ENCODE measurements around the gene KIAA1191.
"Not testable (repeated sequence)": the region's sequence is repeated elsewhere in the genome, so short reads cannot be mapped to it uniquely, and the experiment has no call there.

The KIAA1191 gene

GRCh38 chr5:176361437-176362232 is at the start of gene KIAA1191:
Gene KIAA1191, minus strand, starts transcription at chr5:176361764. Its CDS starts 2,256 bp downstream, at chr5:176359508.
- peak; percentile 88 for DNase-seq (ENCODE audit: low read depth)

GRCh38 chr5:176410486-176411180 is 49.1 kb upstream of the KIAA1191 start:
- DNase-seq (ENCODE audit: low read depth), result no peak

GRCh38 chr5:176409765-176410164 is 48.2 kb upstream of the KIAA1191 start:
- DNase-seq (ENCODE audit: low read depth), result no peak

- no peak for DNase-seq (ENCODE audit: low read depth)
Observed at GRCh38 chr5:176408590-176408989, 47.0 kb upstream of the KIAA1191 start.

- not testable (repeated sequence) for DNase-seq (ENCODE audit: low read depth)
Observed at GRCh38 chr5:176408252-176408573, 46.6 kb upstream of the KIAA1191 start.

GRCh38 chr5:176407456-176408251 is 46.1 kb upstream of the KIAA1191 start:
- DNase-seq (ENCODE audit: low read depth), result no peak

GRCh38 chr5:176406436-176407052 is 45.0 kb upstream of the KIAA1191 start:
- DNase-seq (ENCODE audit: low read depth), result no peak

GRCh38 chr5:176405656-176406435 is 44.3 kb upstream of the KIAA1191 start:
- DNase-seq (ENCODE audit: low read depth), result no peak

- no peak for DNase-seq (ENCODE audit: low read depth)
Observed at GRCh38 chr5:176401281-176402205, 40.0 kb upstream of the KIAA1191 start.

GRCh38 chr5:176400382-176401156 is 39.0 kb upstream of the KIAA1191 start:
- DNase-seq (ENCODE audit: low read depth), result no peak

- no peak for DNase-seq (ENCODE audit: low read depth)
Observed at GRCh38 chr5:176397736-176398420, 36.3 kb upstream of the KIAA1191 start.

GRCh38 chr5:176396330-176396729 is 34.8 kb upstream of the KIAA1191 start:
- DNase-seq (ENCODE audit: low read depth), result no peak

GRCh38 chr5:176394881-176395675 is 33.5 kb upstream of the KIAA1191 start:
- DNase-seq (ENCODE audit: low read depth), result no peak

- no peak for DNase-seq (ENCODE audit: low read depth)
Observed at GRCh38 chr5:176394096-176394495, 32.5 kb upstream of the KIAA1191 start.

GRCh38 chr5:176392526-176392925 is 31.0 kb upstream of the KIAA1191 start:
- no peak for DNase-seq (ENCODE audit: low read depth)

- no peak for DNase-seq (ENCODE audit: low read depth)
Observed at GRCh38 chr5:176391999-176392398, 30.4 kb upstream of the KIAA1191 start.

- DNase-seq (ENCODE audit: low read depth), result no peak
Observed at GRCh38 chr5:176391479-176391878, 29.9 kb upstream of the KIAA1191 start.

Measured in stimulated activated CD8-positive, alpha-beta memory T cell treated with anti-CD3 and anti-CD28 coated beads, Interleukin-12 subunit alpha, Interleukin-12 subunit beta, amount 100 ng/mL, for 1 hour (primary cell).